ENCODE results near the gene GLS. TPM values are rescaled to one million over a fixed set of nuclear protein-coding genes. Genes with fewer than 3 reads are reported as not detected.

Gene GLS
- total and polyA plus RNA-seq, 2 donors (not counting 3 experiments of a cell fraction or from before 2014, with no cell fraction given): 49.0 to 183 TPM

- TF ChIP-seq GATA2 (IDR thresholded peaks at IDR 0.05; ENCODE audit: insufficient read depth, insufficient read length, low read depth, low read length) (peak; percentile 100), POLR2A (IDR thresholded peaks at IDR 0.05; ENCODE audit: low read depth, low read length) (peak; percentile 55), POLR2AphosphoS5 (IDR thresholded peaks at IDR 0.05; ENCODE audit: insufficient read depth, low read depth, low read length) (peak; percentile 88), EZH2 (IDR thresholded peaks at IDR 0.05; ENCODE audit: borderline replicate concordance, low read depth, low read length, severe bottlenecking) (no peak), CTCF (IDR thresholded peaks at IDR 0.05; ENCODE audit: extremely low read depth in 1 of 2, insufficient read depth in 1 of 2, low read depth in 1 of 2, low read length in 2 of 2) (no peak), FOS (IDR thresholded peaks at IDR 0.05; ENCODE audit: borderline replicate concordance, insufficient read depth, low read length) (peak; percentile 84), MYC (IDR thresholded peaks at IDR 0.05; ENCODE audit: low read depth, low read length) (no peak), JUN (IDR thresholded peaks at IDR 0.05; ENCODE audit: borderline replicate concordance, insufficient read depth, insufficient read length, low read depth) (peak; percentile 88)
- TF ChIP-seq, protein P1, sequence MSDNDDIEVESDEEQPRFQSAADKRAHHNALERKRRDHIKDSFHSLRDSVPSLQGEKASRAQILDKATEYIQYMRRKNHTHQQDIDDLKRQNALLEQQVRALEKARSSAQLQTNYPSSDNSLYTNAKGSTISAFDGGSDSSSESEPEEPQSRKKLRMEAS (IDR thresholded peaks at IDR 0.05; ENCODE audit: insufficient read depth, insufficient read length): no peak
- Histone ChIP-seq H3K36me3 (ENCODE audit: control insufficient read depth in 2 of 2, extremely low read depth in 1 of 2, insufficient read depth in 2 of 2, low read length in 2 of 2) (peaks cover 20 to 37% of the 10 kb centered on the region in 2 experiments), H4K20me1 (replicated peaks; ENCODE audit: control insufficient read depth, extremely low read depth, insufficient read depth, low read length) (no peaks in the 10 kb centered on the region), H3K4me3 (replicated peaks in 1 of 3; ENCODE audit: insufficient read depth in 1 of 3, low read depth in 1 of 3, low read length in 3 of 3) (no peak overlapping the region), H3K4me1 (ENCODE audit: control insufficient read depth, extremely low read depth, insufficient read depth, low read length) (peaks cover 60% of the 10 kb centered on the region), H2AFZ (ENCODE audit: low read depth, low read length) (no peak overlapping the region), H3K4me2 (ENCODE audit: insufficient read depth, low read length) (peak overlapping the region; percentile 10), H3K9me1 (replicated peaks; ENCODE audit: control insufficient read depth, extremely low read depth, insufficient read depth, low read length) (no peaks in the 10 kb centered on the region), H3K27me3 (ENCODE audit: control insufficient read depth in 2 of 2, insufficient read depth in 2 of 2, low read length in 2 of 2) (no peaks in the 10 kb centered on the region), H3K27ac (ENCODE audit: insufficient read depth, low read depth, low read length) (peak overlapping the region; percentile 87), H3K9ac (replicated peaks; ENCODE audit: extremely low read depth, insufficient read depth, low read length) (peak overlapping the region; percentile 32), H3K79me2 (ENCODE audit: control insufficient read depth, insufficient read depth, low read length) (no peaks in the 10 kb centered on the region), H3K9me3 (replicated peaks; ENCODE audit: control insufficient read depth, insufficient read depth, low read length) (no peaks in the 10 kb centered on the region)
- dilution Hi-C loops (cut with MboI; ENCODE audit: extremely low pct_ligation_motif_present, low sequenced_read_pairs) (no loop called here), intact Hi-C loops (cut with micrococcal nuclease) (no loop called here)
- peak; percentile 83 for DNase-seq (ENCODE audit: low read depth, low spot score)
- FAIRE-seq: peak; percentile 90
- ChIA-PET CTCF (interaction anchor here (1.2 to 1.4 kb wide), 2 partner anchors 10 to 97 kb away, joined by 3 read pairs; no protein-coding TSS in a partner anchor), POLR2A (no interaction called here)
- TSS peak; percentile 49 for BruUV-seq (replicated peaks)
Observed at GRCh38 chr2:190978389-190979053, 97.9 kb downstream of the GLS start.

Measured in endothelial cell of umbilical vein (primary cell).